Measurements from ENCODE around the gene PLXNB1.

Gene PLXNB1

DNA sequence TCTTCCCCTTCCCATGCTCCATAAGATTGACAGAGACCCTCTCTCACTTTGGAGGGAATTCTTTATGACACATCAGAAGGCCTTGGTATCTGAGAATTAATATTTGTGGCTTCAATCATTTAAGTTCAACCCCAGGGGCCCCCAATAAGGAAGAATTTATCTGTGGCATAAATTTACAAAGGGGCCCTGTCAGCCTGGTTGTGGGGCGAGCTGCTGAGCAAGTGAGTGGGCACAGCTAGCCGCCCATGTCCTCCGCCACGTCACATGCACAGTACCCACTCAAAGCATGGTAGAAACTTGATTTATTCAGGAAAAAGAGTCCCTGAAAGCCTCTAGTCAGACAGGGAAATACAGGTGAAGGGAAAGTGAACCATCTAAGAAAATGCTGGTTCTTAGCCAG, 13.3 kb downstream of the PLXNB1 start:
- DNase-seq, result no peak

DNA sequence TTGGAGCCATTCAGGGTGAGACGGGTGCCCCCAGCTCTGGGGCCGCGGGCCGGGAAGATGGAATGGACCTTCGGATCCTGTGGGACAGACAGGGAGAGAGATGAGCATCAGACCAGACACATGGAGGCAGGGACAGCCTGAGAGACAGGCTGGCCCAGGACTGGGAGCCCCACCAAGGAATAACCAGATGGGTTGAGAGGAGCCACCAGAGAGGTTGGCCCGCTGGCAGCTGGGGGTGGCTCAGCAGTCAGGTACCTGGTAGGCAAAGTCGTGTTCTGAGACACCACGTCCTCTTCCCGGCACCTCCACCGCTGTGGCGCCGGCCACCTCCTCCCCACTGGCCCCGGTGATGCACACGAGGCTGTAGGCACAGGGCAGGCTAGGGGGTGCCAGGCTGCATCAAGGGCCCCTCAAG, 13.8 kb downstream of the PLXNB1 start:
- DNase-seq, result no peak

DNA sequence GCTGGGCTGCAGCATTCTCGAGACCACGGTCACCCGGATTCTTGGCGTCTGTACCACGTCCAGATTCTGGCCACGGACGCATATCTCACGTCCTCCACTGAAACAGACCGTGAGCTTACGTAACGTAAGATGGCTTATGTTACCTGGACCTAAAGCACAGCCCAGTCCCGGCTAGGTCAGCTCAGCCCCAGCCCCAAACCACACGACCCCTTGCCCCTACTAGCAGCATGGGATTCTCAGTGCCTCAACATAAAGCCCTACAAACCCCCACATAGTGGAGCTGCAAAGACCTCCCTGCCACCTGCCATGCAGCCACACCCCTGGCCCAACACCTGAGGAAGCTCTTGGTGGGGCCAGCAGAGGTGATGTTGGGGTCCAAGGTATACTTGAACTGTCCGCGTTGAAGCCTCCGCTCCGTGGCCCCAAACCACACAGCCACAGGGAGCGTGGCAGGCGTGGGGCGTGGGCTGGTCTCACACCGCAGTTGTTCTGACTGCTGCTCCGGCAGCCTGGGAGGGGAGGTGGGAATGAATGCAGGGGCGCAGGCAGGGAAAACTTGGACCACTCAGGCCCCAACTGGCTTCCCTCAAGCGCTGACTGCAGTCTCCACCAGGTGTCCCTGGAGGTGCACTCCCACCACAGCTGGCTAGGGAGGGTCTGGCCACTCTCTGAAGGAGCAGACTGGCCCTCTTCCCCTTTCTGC, 14.5 kb downstream of the PLXNB1 start:
- no peak for DNase-seq

DNA sequence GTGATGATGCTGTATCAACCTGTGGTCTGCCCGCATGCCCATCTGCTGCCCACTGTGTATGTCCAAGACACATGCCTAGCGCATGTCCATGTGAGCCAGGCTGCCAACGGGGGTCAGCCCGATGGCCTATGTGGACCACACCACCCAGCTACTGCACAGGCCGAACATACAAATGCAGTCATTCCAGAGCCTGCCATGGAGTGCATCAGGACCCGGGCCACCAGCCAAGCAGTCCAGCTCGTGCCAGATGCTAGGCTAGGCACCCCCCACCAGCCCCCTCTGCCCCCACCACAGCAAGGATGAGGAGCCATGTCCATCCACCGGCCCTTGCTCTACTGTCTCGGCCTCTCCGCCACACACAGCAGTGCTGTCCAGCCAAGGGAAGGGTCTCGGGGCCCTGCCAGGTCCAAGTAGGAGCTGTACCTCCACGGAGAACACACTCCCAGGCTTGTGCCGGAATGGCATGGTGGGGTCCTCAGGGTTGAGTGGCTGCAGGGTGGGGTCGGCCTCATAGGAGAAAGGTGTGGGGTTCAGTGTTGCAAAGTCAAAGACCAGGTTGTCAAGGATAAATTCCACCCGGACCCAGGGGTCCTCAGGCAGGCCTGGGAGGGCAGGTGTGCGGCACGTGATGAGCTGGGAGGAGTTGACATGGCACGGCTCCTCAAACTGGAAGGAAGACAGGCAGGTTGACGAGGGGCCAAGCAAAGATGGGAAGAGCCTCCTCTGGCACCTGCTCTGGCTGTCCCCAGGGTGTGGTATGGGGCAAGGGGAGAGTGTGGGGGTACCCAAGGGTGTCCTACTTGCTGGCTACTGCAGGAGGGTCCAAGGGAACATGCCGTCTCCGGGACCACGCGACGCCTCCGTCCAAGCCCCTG, 15.3 kb downstream of the PLXNB1 start:
- DNase-seq, result no peak

- no peak for DNase-seq
These were observed 16.3 kb downstream of the PLXNB1 start for GRCh38 chr3:48413611-48414010.

GRCh38 chr3:48413086-48413485, 16.8 kb downstream of the PLXNB1 start:
- DNase-seq, result no peak

DNA sequence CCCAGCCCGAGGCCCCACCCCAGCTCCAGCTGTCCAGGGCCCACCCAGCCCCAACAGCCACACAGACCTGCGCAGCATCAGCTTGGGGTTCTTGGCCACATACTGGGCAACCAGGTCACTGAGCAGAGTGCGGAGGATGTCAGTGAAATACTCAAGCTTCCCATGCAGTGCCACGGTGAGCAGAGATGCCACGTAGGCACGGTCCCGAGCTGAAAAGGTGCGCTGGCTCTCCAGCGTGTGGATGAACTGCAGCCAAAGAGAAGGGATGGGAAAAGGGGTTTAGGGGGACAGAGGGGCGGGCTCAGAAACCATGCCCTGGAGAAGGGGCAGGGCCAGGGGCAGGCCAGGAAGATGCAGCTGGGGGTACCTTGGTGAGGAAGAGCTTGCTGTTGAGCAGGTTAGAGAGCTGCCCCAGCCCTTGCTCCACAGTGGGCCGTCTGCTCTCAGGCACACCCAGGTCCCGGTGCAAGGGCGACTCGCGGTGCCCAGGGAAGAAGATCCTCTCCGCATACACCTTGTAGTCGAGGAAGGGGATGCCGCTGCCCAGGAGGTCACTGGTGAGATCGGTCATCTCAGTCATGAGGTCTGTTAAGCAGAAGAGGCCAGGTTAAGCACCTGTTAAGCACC, 17.4 kb downstream of the PLXNB1 start:
- DNase-seq, result no peak

- DNase-seq, result no peak
These were observed 18.1 kb downstream of the PLXNB1 start for GRCh38 chr3:48411606-48412374.

DNA sequence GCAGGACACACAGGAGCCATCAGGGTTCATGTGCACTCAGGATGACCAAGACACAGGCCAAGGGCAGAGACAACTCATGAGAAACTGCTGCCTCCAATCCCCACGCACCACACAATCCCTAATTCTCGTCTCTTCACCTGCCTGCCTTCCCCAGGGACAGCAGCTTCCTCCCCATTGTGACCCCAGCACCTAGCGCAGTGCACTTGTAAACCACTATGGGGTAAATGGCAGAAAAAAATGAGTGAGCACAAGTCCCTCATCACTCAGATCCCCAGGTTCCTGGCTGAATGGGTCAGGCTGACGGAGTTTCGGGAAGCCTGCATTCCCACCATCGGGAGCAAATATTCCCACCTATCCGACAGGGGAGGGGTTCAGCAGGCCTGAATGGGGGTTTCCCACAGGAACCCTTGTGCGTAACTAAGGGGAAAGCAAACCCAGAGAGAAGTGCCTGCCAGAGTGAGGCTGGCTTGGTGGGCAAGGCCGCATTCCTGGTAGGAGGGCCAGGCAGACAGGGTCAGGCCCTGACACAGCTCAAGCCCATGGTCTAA, 18.8 kb downstream of the PLXNB1 start:
- DNase-seq, result no peak

- no peak for DNase-seq
These were observed 19.5 kb downstream of the PLXNB1 start for GRCh38 chr3:48410205-48411040.

GRCh38 chr3:48409291-48410201, 20.3 kb downstream of the PLXNB1 start:
- DNase-seq, result no peak

GRCh38 chr3:48408823-48409281, 21.0 kb downstream of the PLXNB1 start:
- DNase-seq, result no peak

DNA sequence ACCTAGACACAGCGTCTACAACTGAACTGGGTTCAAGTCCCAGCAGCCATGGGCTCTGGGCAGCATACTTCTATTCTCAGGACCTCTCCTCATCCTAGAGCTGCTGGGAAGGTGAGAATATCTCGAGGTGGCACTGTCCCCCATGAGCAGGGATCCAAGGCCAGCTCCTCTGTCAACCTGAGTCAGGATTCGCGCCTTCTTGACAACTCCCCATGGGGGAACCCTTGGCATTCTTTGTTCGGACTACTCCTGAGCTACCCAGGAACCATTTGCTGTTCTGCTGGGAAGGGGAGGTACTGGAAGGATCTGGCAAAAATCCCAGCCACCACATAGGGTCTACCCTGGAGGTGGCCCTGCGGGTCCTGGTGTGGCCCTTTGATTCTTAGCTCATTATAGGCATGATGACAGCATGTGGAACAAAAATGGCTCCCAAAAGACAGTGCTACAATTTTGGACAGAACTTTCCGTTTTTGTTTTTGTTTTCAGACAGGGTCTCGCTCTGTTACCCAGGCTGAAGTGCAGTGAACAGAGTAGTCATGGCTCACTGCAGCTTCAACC, 22.3 kb downstream of the PLXNB1 start:
- no peak for DNase-seq

GRCh38 chr3:48406443-48407431, 23.1 kb downstream of the PLXNB1 start:
- no peak for DNase-seq

DNA sequence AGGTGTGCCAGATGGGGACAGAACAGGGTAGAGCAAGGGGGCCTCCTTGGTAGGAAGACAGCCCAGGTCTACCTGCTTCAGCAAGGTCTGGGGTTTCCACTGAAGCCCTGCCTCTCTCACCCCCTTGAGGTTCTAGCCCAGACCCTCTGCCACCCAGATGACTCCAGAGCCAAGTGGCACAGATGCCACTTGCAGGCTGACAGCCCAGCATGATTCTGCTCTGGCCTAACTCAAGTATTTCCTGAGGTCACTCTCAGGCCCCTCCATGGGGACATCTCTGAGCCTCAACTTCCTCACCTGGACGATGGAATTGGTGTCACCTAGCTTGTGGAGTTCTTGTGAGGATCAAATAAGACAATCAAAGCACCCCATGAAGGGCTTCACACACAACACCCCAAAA, 23.9 kb downstream of the PLXNB1 start:
- no peak for DNase-seq

DNA sequence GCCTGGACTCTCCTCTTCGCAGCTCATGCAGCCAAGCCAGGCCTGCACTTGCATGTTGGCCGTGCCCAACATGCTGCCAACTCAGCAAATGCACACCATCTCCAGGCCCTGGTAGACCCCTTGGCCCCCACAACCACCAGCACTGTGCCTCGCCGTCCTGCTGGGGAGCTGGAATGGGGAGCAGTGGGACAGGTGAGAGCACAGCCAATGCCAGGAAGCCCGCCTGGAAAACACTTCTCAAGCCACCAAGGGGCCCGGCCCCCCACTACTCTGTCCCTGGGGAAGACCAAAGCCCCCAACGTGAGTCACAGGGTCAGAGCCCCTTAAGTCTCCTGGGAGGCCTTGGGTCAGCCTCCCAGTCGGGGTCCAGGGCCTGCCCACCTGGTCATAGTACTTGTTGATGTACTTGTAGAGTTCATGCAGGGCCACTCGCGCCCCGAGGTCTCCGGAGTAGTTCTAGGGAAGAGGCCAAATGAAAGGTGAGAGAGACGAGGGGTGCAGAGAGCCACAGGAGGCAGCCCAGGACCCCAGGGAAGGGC, 24.5 kb downstream of the PLXNB1 start:
- no peak for DNase-seq

- no peak for DNase-seq
These were observed 25.2 kb downstream of the PLXNB1 start for GRCh38 chr3:48404440-48405342.
